WI38 (cell line): ENCODE measurements around the gene HS2ST1.

Source experiments
- H3K4me3 ChIP-seq: 2 replicates; pipeline ENCODE4 v1.5.1; 2011; ENCODE audit warnings: low read depth, mild to moderate bottlenecking, control low read depth, low read length
- CTCF ChIP-seq: IDR thresholded peaks from 2 replicates; pipeline ENCODE4 v1.5.1; 2012; ENCODE audit warnings: low read depth, mild to moderate bottlenecking, control low read depth, low read length

The HS2ST1 gene

GRCh38 chr1:86990826-86991225 lies 76.4 kb downstream of the HS2ST1 start:
- no peak overlapping the region for H3K4me3 ChIP-seq
- TF ChIP-seq CTCF: no peak

- H3K4me3 ChIP-seq: no peak overlapping the region
- TF ChIP-seq CTCF: no peak
These were observed 77.2 kb downstream of the HS2ST1 start for GRCh38 chr1:86991549-86992186.

GRCh38 chr1:86992861-86993260 lies 78.4 kb downstream of the HS2ST1 start:
- no peak overlapping the region for H3K4me3 ChIP-seq
- TF ChIP-seq CTCF: no peak

DNA sequence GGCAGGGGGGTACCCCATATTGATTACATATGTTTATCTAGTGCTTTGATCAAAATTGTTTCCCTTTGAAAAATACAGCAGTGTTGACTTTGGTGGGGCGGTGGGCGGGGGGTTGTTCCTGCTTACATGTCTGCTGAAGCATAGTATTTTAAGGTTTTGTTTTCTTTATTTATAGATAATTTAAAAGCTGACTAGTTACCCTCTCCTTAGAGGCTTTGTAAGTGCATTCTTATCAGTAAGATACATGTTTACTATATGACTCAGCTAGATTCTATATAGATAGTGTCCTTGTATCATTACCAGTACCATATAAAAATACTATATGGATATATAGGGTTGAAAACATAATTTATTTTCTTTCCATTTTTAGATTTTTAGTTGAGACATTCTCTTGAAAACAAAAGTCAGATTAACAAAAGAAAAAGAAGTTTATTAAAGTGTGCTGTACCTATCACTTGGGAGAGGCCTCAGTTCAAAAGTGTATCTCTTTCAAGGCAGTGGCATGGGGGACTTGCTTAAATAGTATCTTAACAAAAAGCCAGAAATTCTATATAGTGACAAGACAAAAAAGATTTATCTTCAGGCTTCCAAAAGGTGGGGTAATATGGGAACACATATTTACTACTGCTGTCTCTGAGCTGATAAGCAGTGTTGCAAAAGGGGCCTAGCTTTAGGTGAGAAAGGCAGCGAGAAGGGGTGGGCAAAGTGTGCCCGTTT lies 79.0 kb downstream of the HS2ST1 start:
- H3K4me3 ChIP-seq: no peak overlapping the region
- no peak for TF ChIP-seq CTCF

GRCh38 chr1:86994061-86994460 lies 79.6 kb downstream of the HS2ST1 start:
- no peak for TF ChIP-seq CTCF
- no peak overlapping the region for H3K4me3 ChIP-seq

- H3K4me3 ChIP-seq: no peak overlapping the region
- no peak for TF ChIP-seq CTCF
These were observed 83.1 kb downstream of the HS2ST1 start for GRCh38 chr1:86997538-86997937.

DNA sequence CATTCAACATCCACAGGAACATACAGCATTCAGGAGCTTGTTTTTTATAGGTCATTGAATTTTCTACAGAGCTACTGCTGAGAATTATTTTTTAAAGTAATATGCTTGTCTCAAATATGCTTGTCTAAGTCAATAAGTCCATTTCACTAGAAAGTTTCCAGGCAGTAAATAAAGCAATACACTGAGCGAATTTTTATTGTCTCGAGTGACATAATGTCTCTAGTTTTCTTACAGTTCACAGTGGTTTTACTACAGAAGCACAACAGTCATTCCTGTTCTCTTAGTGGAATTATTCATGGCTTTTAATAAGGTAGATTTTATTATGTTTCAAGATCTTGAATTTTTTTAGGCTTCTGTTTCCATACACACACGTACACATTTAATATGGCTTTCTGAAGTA lies 83.8 kb downstream of the HS2ST1 start:
- TF ChIP-seq CTCF: no peak
- no peak overlapping the region for H3K4me3 ChIP-seq
